GDM1 (cell line): ENCODE data around the gene FKBP1B.
A peak's percentile ranks its signal among the peaks of the same experiment; 100 is the strongest.
"Not testable (repeated sequence)": the region's sequence is repeated elsewhere in the genome, so short reads cannot be mapped to it uniquely, and the experiment has no call there.

Experiments
- DNase-seq: peaks from one replicate; lab custom pipeline; 2025; lab: John Stamatoyannopoulos, UW

The FKBP1B gene

GRCh38 chr2:24072259-24072658 lies 22.7 kb downstream of the FKBP1B start:
- no peak for DNase-seq

GRCh38 chr2:24073816-24074215 lies 24.3 kb downstream of the FKBP1B start:
- no peak for DNase-seq

- no peak for DNase-seq
Measured at GRCh38 chr2:24075259-24075658, 25.7 kb downstream of the FKBP1B start.

- DNase-seq, result peak; percentile 99
Measured at GRCh38 chr2:24075915-24076848, 26.6 kb downstream of the FKBP1B start, which contains the start of gene SF3B6. TSS of gene SF3B6 (minus strand) at chr2:24076326. CDS start at chr2:24076229, 97 bp downstream.

GRCh38 chr2:24076849-24077534 lies 27.5 kb downstream of the FKBP1B start:
- DNase-seq, result peak; percentile 24

- DNase-seq, result no peak
Measured at GRCh38 chr2:24077535-24077877, 28.0 kb downstream of the FKBP1B start.

- DNase-seq, result no peak
Measured at GRCh38 chr2:24077879-24078278, 28.3 kb downstream of the FKBP1B start.

- DNase-seq, result no peak
Measured at GRCh38 chr2:24080701-24081100, 31.2 kb downstream of the FKBP1B start.

- DNase-seq, result no peak
Measured at GRCh38 chr2:24082787-24083566, 33.4 kb downstream of the FKBP1B start.

GRCh38 chr2:24083567-24084385 lies 34.2 kb downstream of the FKBP1B start:
- peak; percentile 76 for DNase-seq

GRCh38 chr2:24084386-24085199 lies 35.1 kb downstream of the FKBP1B start, which contains the start of gene TP53I3:
TSS of gene TP53I3 (minus strand) at chr2:24084834. CDS start at chr2:24084326, 508 bp downstream.
- peak; percentile 83 for DNase-seq

- DNase-seq, result no peak
Measured at GRCh38 chr2:24085200-24085489, 35.6 kb downstream of the FKBP1B start.

GRCh38 chr2:24086241-24086640 lies 36.7 kb downstream of the FKBP1B start:
- no peak for DNase-seq

GRCh38 chr2:24087032-24087431 lies 37.5 kb downstream of the FKBP1B start:
- DNase-seq, result no peak

- DNase-seq, result no peak
Measured at GRCh38 chr2:24088821-24089359, 39.3 kb downstream of the FKBP1B start.

GRCh38 chr2:24093270-24093669 lies 43.7 kb downstream of the FKBP1B start:
- not testable (repeated sequence) for DNase-seq

GRCh38 chr2:24095171-24095677 lies 45.7 kb downstream of the FKBP1B start:
- not testable (repeated sequence) for DNase-seq

GRCh38 chr2:24100732-24101131 lies 51.2 kb downstream of the FKBP1B start:
- not testable (repeated sequence) for DNase-seq

GRCh38 chr2:24101992-24102391 lies 52.5 kb downstream of the FKBP1B start:
- no peak for DNase-seq

- no peak for DNase-seq
Measured at GRCh38 chr2:24102677-24103076, 53.1 kb downstream of the FKBP1B start.
